ENCODE data around the gene CEMIP.

Gene CEMIP

DNA sequence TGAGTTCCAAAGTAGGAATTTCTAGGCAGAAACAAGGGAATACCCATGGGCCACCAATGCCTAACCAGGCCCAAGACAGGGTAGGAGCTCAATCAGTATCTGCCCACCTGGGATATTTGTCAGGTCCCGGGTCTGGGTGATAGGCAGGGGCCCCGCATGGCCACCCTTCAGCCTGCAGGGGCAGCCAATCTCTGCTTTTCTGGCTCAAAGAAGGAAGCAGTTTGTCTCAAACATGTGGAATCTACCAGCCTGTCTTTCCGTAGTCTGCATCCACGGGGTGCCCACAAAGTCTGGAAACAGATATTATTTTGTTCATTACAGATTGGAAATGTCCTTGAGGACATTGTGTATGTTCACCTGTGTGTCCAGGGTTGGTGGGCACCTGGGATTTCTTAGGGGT lies 56.2 kb downstream of the CEMIP start:
- DNase-seq, result no peak
- intact Hi-C loops (cut with DNase I), result no loop called here

DNA sequence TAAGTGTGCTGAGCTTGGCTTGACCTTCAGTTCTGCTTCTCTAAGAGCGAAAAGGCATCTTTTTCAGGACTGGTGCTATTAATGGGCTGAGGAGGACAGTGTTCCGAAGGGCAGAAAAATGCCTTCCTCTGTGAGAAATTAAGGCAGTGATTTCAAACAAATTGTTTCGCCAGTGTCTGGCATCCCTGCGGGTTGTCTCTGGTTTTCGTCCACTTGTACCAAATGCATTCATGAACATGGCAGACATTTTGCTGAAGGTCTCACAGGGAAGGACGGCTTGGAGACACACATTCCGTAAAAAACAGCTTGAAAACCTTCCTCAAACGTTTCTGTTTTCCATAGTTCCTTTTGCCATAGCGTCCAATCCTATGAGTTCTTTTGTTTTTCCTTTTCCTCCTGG lies 57.1 kb downstream of the CEMIP start:
- DNase-seq, result no peak
- intact Hi-C loops (cut with DNase I), result no loop called here

DNA sequence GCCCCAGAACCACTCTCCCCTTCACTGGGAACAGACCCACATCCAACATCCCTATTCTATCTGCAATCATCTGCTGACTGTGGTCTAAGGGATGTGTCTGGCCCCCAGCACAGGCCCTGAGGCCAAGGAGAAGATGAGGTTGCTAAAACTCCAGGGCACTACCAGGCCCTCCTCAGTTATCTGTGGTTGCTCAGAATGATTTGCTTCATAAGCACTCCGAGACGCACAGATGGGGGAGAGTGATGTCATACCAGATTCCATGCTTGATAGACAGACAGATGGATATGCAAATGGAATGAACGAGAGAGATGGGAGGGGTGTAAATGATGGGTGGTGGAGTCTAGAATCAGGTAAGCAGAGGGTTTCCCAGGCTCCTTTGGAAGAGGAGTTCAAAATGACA lies 57.8 kb downstream of the CEMIP start:
- DNase-seq, result no peak
- intact Hi-C loops (cut with DNase I), result no loop called here

DNA sequence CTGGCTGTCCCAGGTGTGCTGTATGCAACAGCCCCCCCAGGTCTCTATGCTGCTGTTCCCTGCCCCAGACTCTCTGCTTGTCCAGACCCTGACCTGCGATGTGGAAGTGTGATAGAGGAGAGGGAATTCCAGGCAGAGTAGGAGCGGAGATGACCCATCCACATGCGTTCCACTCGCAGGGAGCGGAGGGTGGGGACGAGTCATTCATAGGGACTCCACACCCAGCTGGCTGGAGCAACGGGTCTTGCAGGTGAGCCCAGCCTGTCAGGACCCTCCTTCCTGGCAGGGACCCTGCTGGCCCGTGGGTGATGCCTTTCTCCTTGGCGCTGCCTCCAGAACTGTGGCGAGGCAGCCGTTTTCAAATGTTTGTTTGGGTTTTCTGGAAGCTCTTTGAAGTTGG lies 58.8 kb downstream of the CEMIP start:
- intact Hi-C loops (cut with DNase I), result no loop called here
- no peak for DNase-seq

DNA sequence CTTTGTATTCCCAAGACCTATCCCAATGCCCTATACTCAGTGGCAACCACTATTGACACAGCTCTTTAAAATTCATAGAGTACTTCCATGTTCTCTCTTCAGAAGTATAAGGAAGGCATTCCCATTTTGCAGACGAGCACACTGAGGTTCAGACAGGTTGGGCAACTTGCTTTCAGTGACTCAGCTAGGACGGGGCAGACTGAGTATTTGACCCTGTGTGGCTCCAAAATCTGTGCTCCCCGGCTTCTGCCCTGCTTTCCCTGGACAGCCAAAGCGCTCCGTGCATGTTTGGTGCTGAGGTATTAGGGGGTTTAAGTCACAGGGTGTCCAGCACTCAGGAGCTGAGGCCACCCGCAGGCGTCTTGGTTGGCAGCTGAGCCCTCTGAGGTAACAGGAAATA lies 59.5 kb downstream of the CEMIP start:
- DNase-seq, result no peak
- intact Hi-C loops (cut with DNase I), result no loop called here

DNA sequence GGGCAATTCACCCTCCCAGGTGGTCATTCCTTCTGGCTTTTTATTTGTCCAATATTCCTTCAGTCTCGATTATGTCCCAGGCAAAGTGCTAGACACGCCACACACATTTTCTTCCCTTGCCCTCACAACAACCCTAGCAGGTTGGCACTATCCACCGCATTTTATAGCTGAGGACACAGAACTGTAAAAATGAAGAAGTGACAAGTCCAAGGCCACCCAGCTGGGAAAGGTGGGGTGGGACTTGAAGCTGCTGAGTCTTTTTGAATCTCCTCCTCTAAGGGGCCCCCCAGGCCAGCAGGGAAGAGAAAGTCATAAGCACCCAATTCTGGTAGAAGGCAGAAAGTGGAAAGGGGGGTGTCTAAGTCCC lies 60.6 kb downstream of the CEMIP start:
- no peak for DNase-seq
- intact Hi-C loops (cut with DNase I), result no loop called here

DNA sequence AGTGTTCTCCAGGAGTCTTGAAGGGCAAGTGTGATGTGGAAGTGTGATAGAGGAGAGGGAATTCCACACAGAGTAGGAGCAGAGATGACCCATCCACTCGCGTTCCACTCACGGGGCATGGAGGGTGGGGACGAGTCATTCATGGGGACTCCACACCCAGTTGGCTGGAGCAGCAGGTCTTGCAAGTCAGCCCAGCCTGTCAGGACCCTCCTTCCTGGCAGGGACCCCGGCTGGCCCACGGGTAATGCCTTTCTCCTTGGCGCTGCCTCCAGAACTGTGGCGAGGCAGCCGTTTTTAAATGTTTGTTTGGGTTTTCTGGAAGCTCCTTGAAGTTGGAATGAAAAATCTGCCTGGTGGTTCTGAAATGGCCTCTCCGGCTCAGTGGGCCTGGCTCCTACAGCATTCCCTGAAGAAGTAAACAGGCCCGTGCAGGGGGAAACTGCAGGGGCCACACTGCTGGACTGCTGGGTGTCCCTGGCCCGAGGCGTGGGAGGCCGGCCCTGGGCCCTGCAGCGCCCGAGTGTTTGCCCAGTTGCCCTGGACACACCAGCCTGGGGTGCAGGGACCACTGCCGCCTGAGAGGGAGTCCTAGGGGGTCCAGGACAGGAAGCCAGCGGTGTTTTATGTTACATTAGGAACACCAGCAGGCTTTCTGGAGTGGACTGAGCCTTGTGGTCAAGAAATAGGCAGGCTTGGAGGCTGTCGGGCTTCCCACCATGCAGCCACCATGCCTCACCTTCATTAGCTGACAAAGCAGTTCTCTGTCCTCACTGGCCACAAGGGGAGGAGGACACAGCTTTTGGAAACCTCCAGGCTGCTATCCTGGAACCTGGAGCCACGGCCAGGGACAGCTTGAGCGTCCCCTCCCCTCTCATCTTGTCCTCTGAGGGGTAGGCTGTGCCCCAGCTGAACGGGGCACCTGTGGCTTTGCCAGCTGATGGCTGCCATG lies 61.3 kb downstream of the CEMIP start:
- DNase-seq, result peak in 18 of 42 donors; percentile 21 to 74 (median 28)
- intact Hi-C loops (cut with DNase I), result no loop called here

DNA sequence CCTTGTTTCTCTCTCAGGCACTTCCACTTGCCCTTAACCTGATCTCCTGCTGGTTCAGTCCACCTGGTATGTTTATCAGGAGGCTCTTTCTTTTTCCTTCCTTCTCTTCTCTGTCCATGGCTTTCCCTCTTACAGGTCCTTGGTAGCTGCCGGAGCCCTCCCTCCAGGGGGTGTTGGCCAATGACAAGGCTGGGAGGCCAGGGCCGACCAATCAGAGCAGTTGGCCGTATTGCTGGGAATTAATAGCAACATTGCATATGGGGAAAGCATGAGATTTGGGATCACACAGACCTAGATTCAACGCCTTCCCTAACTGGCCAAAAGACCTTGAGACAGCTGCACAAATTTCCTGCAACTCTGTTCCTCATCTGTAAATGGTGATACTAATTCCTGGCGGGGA lies 62.4 kb downstream of the CEMIP start:
- intact Hi-C loops (cut with DNase I), result no loop called here

DNA sequence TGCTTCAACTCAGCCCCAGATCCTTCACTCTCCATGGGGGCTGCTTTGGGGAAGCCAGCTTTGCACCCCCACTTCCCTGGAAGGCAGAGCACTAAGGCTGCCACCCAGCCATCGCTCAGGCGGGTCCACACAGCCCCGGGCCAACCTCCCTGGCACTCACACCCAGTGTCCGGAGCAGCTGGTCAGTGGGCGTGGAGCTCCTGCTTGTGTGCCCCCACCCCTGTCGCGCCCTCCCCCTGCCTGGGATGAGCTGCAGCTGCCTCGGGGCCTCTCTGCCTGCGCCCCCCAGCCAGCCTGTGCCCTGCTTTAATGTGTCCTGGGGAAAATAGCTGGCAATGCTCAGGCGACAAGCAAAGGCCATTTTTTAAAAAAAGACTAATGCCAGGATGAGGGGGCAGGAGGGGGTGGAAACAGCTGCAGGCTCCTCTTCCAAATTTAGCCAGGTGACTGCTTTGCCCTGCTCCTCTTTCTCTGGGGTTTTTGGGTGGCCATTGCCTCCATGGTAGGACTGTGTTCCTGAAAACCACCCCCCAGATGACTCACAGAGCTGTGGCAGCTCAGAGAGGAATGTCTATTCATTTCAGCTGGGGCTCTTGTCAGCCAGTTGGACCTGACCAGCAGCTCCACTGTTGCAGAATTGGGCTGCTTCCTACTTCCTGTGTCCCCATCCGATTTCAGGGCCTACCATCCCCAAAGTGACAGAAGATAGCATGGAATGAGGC lies 65.0 kb downstream of the CEMIP start:
- DNase-seq, result peak in 7 of 42 donors; percentile 21 to 80 (median 34)
- intact Hi-C loops (cut with DNase I), result no loop called here

More for the DNA sequence above, 62.4 kb downstream of the CEMIP start:
- no peak for DNase-seq

DNA sequence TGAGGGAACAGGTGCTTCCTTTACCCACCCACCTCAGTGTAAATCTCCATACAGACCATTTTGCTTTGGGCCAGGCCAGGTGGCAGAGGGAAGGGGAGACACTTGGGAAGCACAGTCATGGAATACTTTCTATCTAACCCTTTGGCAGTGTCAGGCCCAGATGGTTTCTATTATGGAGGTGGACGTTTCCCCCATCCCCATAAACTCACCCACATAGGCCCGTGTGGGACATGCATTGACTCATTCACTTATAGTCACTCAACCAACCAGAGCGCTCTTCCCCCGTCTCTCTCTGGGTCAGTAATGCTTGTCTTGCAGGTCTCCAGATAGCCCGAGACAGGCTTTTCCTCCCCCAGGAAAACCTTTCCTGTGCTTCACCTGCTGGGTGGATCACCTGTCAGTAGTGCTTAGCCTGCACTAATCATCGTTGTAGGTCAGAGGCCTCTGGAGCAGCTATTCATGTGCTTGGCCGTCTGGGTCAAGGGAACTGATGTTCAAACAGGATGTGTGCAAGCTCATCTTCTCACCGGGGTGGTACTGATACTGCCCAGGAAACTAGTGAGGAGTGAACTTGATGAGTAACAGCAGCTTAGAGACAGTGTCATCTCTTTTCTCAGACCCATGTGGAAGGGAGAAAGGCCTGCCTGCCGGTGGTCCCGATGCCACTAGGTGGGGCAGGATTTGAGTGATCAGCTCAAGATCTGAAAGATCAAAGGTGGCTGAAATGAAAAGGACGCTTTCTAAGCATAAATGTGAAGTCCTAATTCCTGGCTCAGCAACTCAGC lies 67.1 kb downstream of the CEMIP start:
- DNase-seq, result no peak
- intact Hi-C loops (cut with DNase I), result no loop called here

DNA sequence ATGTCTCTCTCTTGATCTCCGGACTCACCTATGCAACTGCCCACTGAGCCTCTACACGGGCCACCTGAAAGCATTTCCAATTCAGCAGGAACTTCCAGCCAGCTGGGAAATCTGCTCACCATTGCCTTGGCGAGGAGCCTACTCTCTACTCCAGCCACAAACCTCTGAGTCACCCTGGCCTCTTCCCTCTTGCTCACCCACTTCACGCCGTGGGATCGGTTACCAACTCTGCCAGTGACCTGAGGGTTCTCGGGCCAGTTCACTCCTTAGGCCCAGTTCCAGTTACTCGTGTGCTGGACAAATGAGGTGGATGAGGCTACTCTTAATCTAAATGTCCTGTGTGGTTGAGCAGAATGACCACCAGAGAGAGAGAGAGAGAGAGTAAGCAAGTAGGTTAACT lies 70.1 kb downstream of the CEMIP start:
- intact Hi-C loops (cut with DNase I), result no loop called here
- no peak for DNase-seq

DNA sequence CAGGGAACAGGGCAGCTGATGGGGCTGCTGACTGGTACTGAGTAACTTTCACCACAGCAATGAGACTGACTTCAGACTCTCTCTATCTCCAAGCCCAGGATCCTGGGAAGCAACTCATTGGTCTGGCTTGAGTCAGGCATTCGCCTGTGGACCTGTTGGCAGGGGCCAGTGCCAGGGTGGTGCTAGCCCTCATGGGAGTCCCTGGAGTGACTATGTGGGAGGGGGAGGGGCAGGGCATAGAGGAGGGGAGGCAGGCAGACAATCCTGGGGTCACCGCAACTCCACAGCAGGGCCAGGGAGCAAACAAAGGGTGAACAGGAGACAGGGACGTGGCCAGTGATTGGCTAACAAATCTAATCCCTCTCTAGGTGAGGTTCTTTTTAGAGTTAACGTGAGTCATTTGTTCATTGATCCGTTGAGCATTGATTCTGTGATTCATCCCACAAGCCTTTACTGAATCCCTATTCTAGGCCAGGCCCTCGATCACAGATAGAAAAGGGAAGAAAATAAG lies 71.8 kb downstream of the CEMIP start:
- intact Hi-C loops (cut with DNase I), result no loop called here
- DNase-seq, result no peak

DNA sequence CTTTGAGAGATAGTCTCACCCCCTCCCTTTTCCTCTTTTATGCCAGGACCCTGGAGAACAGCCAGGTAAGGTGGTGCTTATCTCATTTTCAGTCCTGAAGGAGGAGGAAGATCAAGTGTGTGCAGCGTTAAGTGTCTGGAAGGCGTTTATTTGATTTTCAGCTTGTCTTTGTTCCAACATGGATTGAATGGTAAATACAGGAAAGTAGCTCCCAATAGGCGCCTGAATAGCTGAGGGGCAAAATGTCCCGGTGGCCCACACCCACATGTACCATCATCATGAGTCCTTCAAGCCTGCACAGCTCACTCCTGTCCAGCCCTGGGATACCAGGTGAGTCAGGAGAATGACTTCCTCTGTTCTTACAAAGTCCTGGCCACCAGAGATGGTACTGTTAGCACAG lies 73.5 kb downstream of the CEMIP start:
- intact Hi-C loops (cut with DNase I), result no loop called here

DNA sequence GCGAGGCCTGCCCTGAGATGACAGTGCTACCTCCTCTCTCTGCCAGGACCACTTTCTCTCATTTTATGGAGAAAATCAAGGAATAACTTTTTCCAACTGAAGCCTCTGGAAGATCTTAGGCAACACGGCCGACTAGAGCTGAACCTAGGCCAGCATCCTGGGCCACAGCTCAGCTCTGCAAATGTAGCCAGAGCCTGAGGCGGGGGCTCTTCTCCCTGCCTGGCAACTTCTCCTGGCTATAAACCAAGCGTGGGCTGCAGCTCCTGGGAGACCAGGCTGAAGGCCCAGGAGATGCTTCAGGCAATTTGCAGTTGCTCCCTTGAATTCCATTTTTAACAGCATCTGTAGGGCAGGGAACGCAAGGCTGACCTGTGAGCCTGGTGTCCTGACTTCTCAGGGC lies 74.9 kb downstream of the CEMIP start:
- DNase-seq, result peak in 21 of 42 donors; percentile 21 to 74 (median 53)
- intact Hi-C loops (cut with DNase I), result no loop called here

More for the DNA sequence above, 73.5 kb downstream of the CEMIP start:
- DNase-seq, result no peak

DNA sequence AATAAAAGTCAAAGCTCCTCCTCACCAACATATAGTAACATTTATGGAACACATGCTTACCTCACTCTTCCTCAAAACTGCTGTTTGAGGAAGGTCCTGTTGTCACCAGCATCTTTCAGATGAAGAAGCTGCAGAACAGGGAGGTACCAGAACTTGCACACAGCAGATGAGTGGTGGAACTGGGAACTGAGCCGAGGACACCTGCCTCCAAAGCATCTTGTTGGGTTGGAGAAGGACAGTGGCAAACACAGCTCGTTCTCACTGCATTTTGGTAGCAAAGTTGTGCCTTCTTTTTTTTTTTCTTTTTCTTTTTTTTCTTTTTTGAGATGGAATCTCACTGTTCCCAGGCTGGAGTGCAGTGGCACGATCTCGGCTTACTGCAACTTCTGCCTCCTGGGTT lies 76.0 kb downstream of the CEMIP start:
- intact Hi-C loops (cut with DNase I), result no loop called here
- DNase-seq, result no peak

DNA sequence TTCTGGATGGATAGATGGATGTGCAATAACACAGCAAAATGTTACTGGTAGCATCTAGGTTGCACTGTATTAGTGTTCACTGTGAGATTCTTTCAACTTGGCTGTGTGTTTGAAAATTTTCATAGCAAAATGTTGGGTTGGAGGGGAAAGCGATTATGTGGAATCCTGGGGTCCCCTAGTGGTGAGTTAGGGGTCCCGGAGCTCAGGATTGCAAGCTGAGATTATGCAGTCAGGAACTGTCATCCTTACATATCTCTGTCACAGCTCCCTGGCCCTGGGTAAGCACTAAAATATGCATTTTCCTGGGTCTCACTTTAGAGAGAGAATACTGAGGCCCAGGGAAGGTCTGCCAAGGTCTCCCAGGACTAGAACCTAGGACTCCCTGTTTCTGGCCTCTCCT lies 77.2 kb downstream of the CEMIP start:
- DNase-seq, result no peak
- intact Hi-C loops (cut with DNase I), result no loop called here

DNA sequence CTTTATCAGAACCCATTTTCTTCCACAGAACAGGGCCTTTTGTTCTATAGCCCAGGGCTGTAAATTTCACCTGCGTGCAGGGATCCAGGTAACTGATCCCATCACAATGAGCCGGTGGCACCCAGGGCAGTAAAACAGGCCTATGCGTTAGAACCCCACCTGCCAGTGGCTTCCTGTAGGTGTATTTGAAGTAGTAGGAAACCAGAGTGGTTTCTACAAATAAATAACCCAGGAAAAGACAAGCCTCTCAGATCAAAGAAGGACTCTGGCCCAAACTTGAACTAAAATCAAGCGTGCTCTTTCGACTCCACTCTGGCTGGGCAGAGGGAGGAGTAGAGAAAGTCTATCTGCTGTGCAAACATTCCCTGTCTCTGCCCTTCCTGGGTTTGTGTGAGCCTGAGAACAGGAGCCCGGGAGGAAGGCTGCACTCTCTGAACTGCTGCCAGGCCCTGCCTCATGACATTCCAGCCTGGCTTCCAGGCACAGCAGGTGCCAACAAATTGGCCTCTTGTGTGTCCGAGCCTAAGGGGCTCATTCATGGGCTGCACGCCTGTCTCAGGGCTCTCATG lies 77.7 kb downstream of the CEMIP start:
- intact Hi-C loops (cut with DNase I), result no loop called here
- peak in 16 of 42 donors; percentile 18 to 64 (median 34) for DNase-seq

DNA sequence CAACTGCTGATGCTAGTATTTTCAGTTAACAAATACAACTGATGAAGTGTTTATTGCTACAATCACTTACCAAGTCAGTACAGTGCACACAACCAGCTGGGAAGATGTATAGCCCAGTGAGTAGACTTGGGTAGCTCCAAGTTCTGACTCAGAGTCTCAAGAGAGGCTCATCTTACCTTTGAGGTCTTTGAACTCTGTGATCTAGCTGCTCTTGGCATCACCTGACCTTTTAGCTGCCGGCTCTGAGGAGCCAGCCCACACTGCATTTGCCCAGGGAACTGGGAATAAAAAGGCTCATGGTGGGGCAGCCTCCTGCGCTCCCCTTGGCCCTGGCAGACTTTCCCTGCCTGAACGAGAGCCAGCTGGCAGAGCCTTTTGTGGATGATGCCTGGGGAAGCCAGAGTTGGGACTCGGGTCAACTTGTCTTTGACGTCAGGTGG lies 82.6 kb downstream of the CEMIP start:
- intact Hi-C loops (cut with DNase I), result no loop called here
- DNase-seq, result peak in 14 of 42 donors; percentile 13 to 61 (median 36)

DNA sequence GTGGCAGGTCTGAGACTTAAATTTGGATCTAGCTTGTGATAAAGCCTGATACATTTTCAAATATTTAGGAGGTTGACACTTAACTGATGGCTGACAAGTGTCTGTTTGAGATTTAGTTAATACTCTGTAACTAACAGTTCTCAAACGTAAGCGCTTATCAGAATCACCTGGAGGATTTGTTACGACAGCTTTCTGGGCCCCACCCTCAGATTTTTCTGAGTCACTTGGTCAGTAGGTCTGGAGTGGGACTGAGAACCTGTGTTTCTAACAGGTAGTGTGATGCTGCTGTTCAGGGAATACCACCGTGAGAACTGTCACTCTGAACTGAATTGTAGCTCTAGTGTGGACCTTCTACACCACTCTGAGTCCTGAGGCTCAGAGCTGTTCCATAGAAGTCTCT lies 85.5 kb downstream of the CEMIP start:
- intact Hi-C loops (cut with DNase I), result no loop called here

More for the DNA sequence above, 85.5 kb downstream of the CEMIP start:
- DNase-seq, result no peak
